Muscle of arm (tissue), 12 donors: ENCODE measurements around the gene DRD1. TPM values are rescaled to one million over a fixed set of nuclear protein-coding genes. Genes with fewer than 3 reads are reported as not detected.
A peak's percentile ranks its signal among the peaks of the same experiment; 100 is the strongest.
"Not testable (repeated sequence)": the region's sequence is repeated elsewhere in the genome, so short reads cannot be mapped to it uniquely, and the experiment has no call there.

Source experiments
- DNase-seq: peaks from one replicate; pipeline ENCODE4 v3.0.0-alpha.2; 2013
- polyA plus RNA-seq, 12 donors: library from polyadenylated mRNA; unstranded; fragments of 120-200 nt; gene quantifications; one replicate each; pipeline ENCODE4 v1.2.1, GENCODE V29; 2013; ENCODE audit not compliant: insufficient read length in 12 of 12

DRD1 gene
- polyA plus RNA-seq, 12 donors = 0.04 to 1.2 (median 0.13) TPM; not detected in 6

- DNase-seq = no peak
These were observed 24.9 kb upstream of the DRD1 start for GRCh38 chr5:175468892-175469291.

- DNase-seq = no peak
These were observed 24.2 kb upstream of the DRD1 start for GRCh38 chr5:175467983-175468690.

- DNase-seq = peak; percentile 60
These were observed 22.8 kb upstream of the DRD1 start for GRCh38 chr5:175466700-175467318.

GRCh38 chr5:175465282-175465681, 21.3 kb upstream of the DRD1 start:
- no peak for DNase-seq

- DNase-seq = no peak
These were observed 20.9 kb upstream of the DRD1 start for GRCh38 chr5:175464942-175465233.

GRCh38 chr5:175464074-175464941, 20.3 kb upstream of the DRD1 start:
- no peak for DNase-seq

- DNase-seq = no peak
These were observed 19.7 kb upstream of the DRD1 start for GRCh38 chr5:175463641-175464040.

GRCh38 chr5:175461370-175461769, 17.4 kb upstream of the DRD1 start:
- DNase-seq = no peak

GRCh38 chr5:175460552-175460951, 16.6 kb upstream of the DRD1 start:
- DNase-seq = no peak

GRCh38 chr5:175460126-175460525, 16.1 kb upstream of the DRD1 start:
- no peak for DNase-seq

- no peak for DNase-seq
These were observed 13.5 kb upstream of the DRD1 start for GRCh38 chr5:175457466-175457865.

GRCh38 chr5:175456105-175456742, 12.2 kb upstream of the DRD1 start:
- no peak for DNase-seq

GRCh38 chr5:175454338-175454737, 10.4 kb upstream of the DRD1 start:
- DNase-seq = not testable (repeated sequence)

- no peak for DNase-seq
These were observed 8.2 kb upstream of the DRD1 start for GRCh38 chr5:175452166-175452565.

GRCh38 chr5:175448276-175448675, 4.3 kb upstream of the DRD1 start:
- no peak for DNase-seq

- no peak for DNase-seq
These were observed 3.6 kb upstream of the DRD1 start for GRCh38 chr5:175447571-175447970.

- not testable (repeated sequence) for DNase-seq
These were observed 2.4 kb upstream of the DRD1 start for GRCh38 chr5:175446378-175446777.

GRCh38 chr5:175444905-175445456, 999 bp upstream of the DRD1 start:
- no peak for DNase-seq

- DNase-seq = no peak
These were observed 395 bp downstream of the DRD1 start for GRCh38 chr5:175443514-175444059.

GRCh38 chr5:175438234-175438857, 5.6 kb downstream of the DRD1 start:
- DNase-seq = no peak

GRCh38 chr5:175436359-175436758, 7.6 kb downstream of the DRD1 start:
- no peak for DNase-seq
